IPS-NIHi11 (cell line): ENCODE data around the gene USP32.

ENCODE experiments used
- DNase-seq: peaks from one replicate; pipeline ENCODE4 v3.0.0; 2012; ENCODE audit warnings: mixed read lengths, low spot score

USP32 gene

GRCh38 chr17:60297760-60298401, 94.1 kb downstream of the USP32 start:
- DNase-seq = no peak

DNA sequence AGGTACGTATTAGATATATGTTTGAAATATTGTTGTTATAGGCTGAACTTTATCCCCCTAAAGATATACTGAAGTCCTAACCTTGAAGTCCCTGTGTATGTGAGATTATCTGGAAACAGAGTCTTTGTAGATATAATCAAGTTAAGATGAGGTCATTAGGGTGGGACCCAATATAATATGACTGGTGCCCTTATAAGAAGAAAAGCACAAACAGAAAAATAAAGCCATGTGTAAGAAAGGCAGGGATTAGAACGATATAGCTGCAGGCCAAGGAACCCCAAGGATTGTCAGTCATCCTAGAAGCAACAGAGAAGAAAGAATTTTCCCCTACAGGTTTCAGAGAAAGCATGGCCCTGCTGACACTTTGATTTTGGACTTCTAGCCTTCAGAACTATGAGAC, 95.8 kb downstream of the USP32 start:
- DNase-seq = no peak

GRCh38 chr17:60293580-60294335, 98.2 kb downstream of the USP32 start:
- DNase-seq = no peak

DNA sequence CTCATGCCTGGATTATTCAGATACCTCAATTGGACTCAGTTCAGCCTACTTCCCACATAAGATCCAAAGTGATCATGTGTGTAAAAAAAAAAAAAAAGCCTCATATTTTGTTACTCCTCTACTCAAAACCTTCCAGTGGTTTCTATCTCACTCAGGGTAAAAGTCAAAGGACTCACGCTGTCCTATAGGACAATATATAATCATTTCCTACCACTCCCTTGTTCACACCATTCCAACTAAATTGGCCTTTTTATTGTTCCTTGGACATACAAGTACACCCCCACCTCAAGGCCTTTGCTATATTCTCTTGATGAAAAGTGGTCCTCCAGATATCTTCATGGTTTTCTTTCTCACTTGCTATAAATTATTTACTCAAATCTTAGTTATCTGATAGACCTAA, 99.2 kb downstream of the USP32 start:
- DNase-seq = no peak

DNA sequence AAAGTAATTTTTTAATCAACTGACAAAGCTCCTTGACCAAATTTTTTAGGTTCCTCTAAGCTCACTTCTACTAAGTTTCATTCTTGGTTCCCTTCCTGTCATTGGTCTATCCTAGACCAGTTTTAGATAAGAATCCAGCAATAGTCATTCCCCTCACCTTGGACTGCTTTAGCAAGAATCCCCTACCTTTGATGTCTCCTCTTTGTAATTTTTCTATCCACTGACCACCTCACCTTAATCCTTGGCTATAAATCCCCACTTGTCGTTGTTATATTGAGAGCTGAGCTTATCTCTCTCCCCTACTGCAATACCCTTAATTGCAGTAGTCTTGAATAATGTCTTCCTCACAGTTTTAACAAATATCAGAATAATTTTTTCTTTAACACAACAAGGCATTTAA, 107.2 kb downstream of the USP32 start:
- no peak for DNase-seq

GRCh38 chr17:60283816-60284215, 108.1 kb downstream of the USP32 start:
- DNase-seq = no peak

- no peak for DNase-seq
These were observed 111.3 kb downstream of the USP32 start for GRCh38 chr17:60280673-60281072.

- no peak for DNase-seq
These were observed 113.7 kb downstream of the USP32 start for GRCh38 chr17:60278237-60278636.

GRCh38 chr17:60277258-60277657, 114.7 kb downstream of the USP32 start:
- DNase-seq = no peak

- no peak for DNase-seq
These were observed 122.5 kb downstream of the USP32 start for GRCh38 chr17:60269417-60269816.

- DNase-seq = no peak
These were observed 131.4 kb downstream of the USP32 start for GRCh38 chr17:60260540-60260939.

- no peak for DNase-seq
These were observed 133.6 kb downstream of the USP32 start for GRCh38 chr17:60258313-60258712.

DNA sequence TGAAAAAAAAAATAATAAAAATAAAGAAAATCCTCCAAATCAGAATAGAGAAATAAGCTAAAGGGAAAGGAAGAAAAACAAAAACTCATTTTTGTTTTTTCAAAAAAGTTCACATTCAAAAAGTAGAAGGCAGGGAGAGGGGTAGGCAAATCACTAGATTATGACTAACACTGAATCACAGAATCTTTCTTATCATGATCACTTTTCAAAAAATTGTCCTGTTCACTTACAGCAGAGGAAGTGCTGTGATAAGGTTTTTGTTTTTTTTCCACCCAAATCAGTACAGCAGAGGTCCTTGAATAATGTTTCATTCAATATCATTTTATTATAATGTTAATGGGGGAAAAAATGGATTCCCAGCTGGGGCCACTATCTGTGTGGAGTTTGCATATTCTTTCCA, 135.8 kb downstream of the USP32 start:
- DNase-seq = no peak

DNA sequence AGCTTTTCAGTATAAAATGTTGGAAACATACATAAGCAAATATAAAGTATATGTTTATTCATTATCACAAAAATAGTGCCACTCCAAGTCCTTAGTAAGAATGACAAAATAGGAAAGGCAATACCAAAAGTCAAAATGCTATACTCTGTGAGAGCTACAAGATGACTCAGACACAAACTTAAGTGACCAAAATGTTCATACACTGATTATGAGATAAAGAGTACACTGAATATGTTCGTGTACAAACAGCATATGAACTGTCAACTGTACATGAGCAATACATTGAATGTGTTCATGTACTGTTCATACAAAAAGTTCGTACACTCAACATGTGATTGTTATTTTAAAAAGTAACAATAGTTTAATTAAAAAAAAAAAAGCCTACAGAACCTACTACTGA, 138.9 kb downstream of the USP32 start:
- DNase-seq = no peak

DNA sequence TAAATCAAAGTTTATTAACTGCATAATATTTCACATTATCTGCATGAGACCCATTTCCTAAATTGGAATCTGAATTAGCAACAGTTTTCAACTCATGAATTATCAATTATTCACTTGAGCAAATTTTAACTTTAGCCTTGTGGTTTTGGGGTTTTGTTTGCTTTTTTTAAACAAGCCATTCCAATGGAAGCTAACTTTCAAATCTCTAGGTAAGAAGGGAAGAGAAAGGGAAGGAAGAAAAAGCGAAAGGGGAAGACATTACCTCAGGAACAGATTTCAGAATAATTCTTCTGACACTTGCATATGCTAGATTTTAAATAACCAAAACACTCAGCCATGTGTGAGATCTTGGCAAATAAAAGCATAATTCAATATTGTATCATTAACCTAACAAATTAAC, 139.5 kb downstream of the USP32 start:
- no peak for DNase-seq

DNA sequence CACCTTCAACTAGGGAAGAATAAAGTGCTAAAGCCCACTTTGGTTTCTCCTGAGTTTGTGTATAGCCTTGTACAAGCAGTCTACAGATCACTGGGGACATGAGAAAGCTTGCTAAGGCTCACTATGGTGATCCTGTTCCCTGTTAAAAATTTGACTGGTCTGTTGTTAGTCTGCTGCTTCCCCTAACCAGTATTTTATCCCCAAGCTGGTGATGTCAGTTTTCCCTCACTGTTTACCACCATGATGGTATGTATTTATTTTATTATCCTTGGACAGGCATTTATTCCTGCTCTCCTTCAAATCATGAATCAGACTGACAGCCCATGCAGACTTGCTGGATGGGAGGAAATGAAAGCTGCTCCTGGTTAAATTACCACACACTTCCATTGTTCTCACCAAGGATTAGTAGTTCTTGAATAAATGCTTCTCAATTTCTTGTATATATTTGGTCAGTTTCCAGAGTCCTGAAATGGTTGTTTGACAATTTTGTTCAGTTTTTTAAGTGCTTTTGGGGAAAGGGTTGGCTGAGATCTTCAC, 142.6 kb downstream of the USP32 start:
- DNase-seq = no peak

- DNase-seq = no peak
These were observed 143.2 kb downstream of the USP32 start for GRCh38 chr17:60248618-60249289.

- DNase-seq = no peak
These were observed 144.0 kb downstream of the USP32 start for GRCh38 chr17:60247836-60248461.

DNA sequence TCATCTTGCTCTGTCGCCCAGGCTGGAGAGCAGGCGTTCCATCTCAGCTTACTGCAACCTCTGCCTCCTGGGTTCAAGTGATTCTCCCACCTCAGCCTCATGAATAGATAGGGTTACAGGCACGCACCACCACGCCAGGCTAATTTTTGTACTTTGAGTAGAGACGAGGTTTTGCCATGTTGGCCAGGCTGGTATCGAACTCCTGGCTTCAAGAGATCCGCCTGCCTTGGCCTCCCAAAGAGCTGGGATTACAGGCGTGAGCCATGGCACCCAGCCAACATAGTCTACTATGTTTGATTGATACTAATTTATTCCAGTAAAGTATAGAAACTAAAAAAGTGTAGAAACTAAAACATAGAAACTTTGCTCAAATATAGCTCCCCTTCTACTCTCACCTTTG, 147.3 kb downstream of the USP32 start:
- no peak for DNase-seq

DNA sequence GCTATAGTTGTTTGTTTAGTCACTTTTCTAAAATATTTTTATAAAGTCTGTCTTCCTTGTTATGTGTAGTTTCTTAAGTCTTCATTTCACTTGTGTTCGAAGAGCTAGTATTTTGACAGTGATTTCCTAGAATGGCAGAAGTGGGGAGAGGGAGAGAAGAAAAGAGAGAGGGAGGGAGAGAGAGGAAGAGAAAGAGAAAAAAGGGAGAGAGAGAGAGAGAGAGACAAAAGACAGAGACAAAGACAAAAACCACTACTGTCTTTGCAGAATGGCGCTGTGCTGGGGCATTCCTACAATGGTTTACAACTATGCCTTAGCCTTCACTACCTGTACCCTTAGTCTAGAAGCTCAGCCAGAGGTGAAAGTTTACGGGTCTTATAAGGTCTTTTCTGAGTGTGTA, 151.6 kb downstream of the USP32 start:
- DNase-seq = no peak

DNA sequence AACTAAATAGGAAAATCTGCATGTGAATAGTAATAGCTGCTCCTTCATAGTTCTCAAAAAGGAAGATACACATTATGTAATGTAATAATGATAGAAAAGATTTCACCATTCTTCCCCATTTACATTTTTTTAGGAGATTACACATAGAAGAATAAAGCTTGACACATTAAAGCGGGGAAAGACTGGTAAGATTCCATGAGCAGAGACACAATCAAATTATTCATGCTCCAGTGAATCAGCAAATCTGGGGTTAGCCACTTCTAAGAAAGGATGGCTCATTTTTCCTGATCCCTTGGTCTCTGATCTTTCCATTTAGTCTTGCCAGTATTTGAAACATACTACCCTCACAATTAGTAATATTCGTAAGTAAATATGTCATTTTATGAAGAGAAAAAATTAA, 160.2 kb downstream of the USP32 start:
- no peak for DNase-seq

DNA sequence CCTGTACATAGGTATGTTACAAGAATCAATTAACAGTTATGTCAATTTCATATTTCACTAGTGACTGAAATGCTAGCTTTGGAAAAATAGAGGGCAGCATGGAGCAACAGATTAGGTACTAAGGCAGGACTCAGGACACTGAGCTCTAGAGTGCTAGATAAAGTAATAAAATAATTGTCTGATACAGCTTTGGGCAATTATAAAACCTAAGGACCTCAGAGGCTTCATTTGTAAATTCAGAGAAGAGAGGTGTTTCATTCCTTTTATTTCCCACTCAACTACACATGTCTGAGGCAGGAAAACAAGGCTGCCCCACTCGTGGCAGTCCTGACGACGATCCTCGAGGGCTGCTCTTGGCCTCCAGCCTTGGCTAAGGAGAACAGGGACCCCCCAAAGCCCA, 160.7 kb downstream of the USP32 start:
- DNase-seq = no peak

DNA sequence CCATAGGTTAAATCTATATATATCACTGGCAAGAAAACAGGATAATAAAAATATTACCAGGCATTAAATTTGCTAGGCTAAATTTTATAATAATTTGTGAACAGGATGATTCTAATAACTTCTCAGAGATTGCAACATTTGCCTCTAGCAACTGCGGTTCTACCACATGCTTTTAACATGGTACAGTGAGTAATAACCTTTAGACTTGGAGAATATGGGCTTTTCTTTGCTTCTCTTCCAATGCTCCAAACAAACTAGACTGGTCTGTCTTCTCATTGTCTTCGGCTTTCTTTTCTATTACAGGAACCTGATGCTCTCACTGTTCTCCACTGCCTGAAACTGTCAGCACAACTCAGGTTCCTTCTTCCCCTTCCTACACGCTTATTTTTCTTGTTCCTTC, 161.6 kb downstream of the USP32 start:
- no peak for DNase-seq
